ENCODE data around the gene ZSWIM8. TPM values are rescaled to one million over a fixed set of nuclear protein-coding genes. Genes with fewer than 3 reads are reported as not detected.

The ZSWIM8 gene
- total and polyA plus RNA-seq, 2 of the 8 experiments (the other 6 are each of a cell fraction or from before 2014, with no cell fraction given), result 44.7 to 99.7 TPM

DNA sequence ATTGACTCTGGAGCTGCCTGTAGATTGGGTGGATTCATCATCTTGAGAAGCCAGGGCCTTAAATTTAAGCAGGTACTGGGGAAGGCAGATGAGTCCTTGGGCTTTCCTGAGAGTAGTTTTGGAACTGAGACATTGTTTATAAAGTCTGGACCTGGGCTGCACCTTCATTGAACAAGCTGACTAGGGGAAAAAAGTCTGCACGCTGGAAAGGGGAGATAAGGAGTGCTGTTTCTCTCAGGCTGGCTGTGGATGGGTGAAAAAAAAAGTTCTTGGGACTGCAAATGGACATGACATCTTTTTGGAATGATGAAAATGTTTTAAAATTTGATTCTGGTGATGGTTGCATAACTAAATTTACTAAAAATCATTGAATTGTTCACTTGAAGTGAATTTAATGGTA lies 29.2 kb upstream of the ZSWIM8 start (continued):
- TF ChIP-seq RAD21 (IDR thresholded peaks at IDR 0.05 in 1 of 2, conservative IDR thresholded peaks at IDR 0.05 in 1 of 2; ENCODE audit: low read depth in 2 of 2, low read length in 2 of 2), result no peak
- no peak for TF ChIP-seq CBX8 (IDR thresholded peaks at IDR 0.05; ENCODE audit: borderline replicate concordance, low read depth, low read length)
- no peak for TF ChIP-seq E2F6 (IDR thresholded peaks at IDR 0.05)
- no peak for TF ChIP-seq RBBP5 (IDR thresholded peaks at IDR 0.05; ENCODE audit: borderline replicate concordance, low read depth, low read length)
- no peak for TF ChIP-seq NANOG (IDR thresholded peaks at IDR 0.05; ENCODE audit: insufficient read depth, low read depth, low read length, poor library complexity, severe bottlenecking)
- TF ChIP-seq EGR1 (IDR thresholded peaks at IDR 0.05; ENCODE audit: borderline replicate concordance, low read depth, low read length), result no peak
- TF ChIP-seq KDM1A (IDR thresholded peaks at IDR 0.05; ENCODE audit: borderline replicate concordance, low read length), result no peak
